GM21423 (cell line): ENCODE data around the gene DGKQ.
"Not testable (repeated sequence)": the region's sequence is repeated elsewhere in the genome, so short reads cannot be mapped to it uniquely, and the experiment has no call there.

Experiments
- ATAC-seq: cut with Tn5 transposase; IDR thresholded peaks from one replicate; pipeline ENCODE4 v1.9.1; 2021; ENCODE audit warnings: mild to moderate bottlenecking, moderate library complexity; ENCODE audit not compliant: unreplicated experiment

Gene DGKQ

GRCh38 chr4:982814-983213, 9.4 kb upstream of the DGKQ start:
- no peak for ATAC-seq

- ATAC-seq, result no peak
Measured at GRCh38 chr4:982291-982690, 8.9 kb upstream of the DGKQ start.

GRCh38 chr4:978957-979701, 5.8 kb upstream of the DGKQ start:
- no peak for ATAC-seq

- ATAC-seq, result not testable (repeated sequence)
Measured at GRCh38 chr4:976016-976415, 2.6 kb upstream of the DGKQ start.

- ATAC-seq, result no peak
Measured at GRCh38 chr4:974668-975067, 1.3 kb upstream of the DGKQ start.

GRCh38 chr4:972651-973424, 531 bp downstream of the DGKQ start:
- ATAC-seq, result peak; percentile 38

GRCh38 chr4:971666-972500, 1.5 kb downstream of the DGKQ start:
- no peak for ATAC-seq

GRCh38 chr4:970854-971520, 2.4 kb downstream of the DGKQ start:
- no peak for ATAC-seq

GRCh38 chr4:970046-970745, 3.2 kb downstream of the DGKQ start:
- ATAC-seq, result no peak

- ATAC-seq, result no peak
Measured at GRCh38 chr4:968621-969394, 4.6 kb downstream of the DGKQ start.

GRCh38 chr4:968221-968620, 5.1 kb downstream of the DGKQ start:
- no peak for ATAC-seq

GRCh38 chr4:967113-968104, 6.0 kb downstream of the DGKQ start:
- no peak for ATAC-seq

GRCh38 chr4:966266-967112, 6.9 kb downstream of the DGKQ start:
- ATAC-seq, result no peak

GRCh38 chr4:965766-966134, 7.6 kb downstream of the DGKQ start:
- no peak for ATAC-seq

GRCh38 chr4:965048-965765, 8.2 kb downstream of the DGKQ start:
- ATAC-seq, result no peak

- ATAC-seq, result no peak
Measured at GRCh38 chr4:964346-965025, 8.9 kb downstream of the DGKQ start.
